OCI-LY7 (cell line): ENCODE data around the gene SIL1.

Experiments
- EZH2phosphoT487 ChIP-seq: fragments of 200-600 bp; sonication (generic); IDR thresholded peaks from 2 replicates; pipeline ENCODE4 v1.6.1; 2018; ENCODE audit warnings: low read depth, borderline replicate concordance, mild to moderate bottlenecking, mixed run types, antibody characterized with exemption, low read length, moderate library complexity, mixed read lengths
- TF ChIP-seq, protein P1 (sequence below): fragments of 200-600 bp; sonication (generic); conservative IDR thresholded peaks from 2 replicates; pipeline ENCODE4 v1.5.1; 2014; ENCODE audit warnings: mild to moderate bottlenecking, antibody characterized with exemption, low read length, moderate library complexity, mixed read lengths

GRCh38 chr5:138913773-138914172 is 284.4 kb downstream of the SIL1 start:
- TF ChIP-seq, protein P1, sequence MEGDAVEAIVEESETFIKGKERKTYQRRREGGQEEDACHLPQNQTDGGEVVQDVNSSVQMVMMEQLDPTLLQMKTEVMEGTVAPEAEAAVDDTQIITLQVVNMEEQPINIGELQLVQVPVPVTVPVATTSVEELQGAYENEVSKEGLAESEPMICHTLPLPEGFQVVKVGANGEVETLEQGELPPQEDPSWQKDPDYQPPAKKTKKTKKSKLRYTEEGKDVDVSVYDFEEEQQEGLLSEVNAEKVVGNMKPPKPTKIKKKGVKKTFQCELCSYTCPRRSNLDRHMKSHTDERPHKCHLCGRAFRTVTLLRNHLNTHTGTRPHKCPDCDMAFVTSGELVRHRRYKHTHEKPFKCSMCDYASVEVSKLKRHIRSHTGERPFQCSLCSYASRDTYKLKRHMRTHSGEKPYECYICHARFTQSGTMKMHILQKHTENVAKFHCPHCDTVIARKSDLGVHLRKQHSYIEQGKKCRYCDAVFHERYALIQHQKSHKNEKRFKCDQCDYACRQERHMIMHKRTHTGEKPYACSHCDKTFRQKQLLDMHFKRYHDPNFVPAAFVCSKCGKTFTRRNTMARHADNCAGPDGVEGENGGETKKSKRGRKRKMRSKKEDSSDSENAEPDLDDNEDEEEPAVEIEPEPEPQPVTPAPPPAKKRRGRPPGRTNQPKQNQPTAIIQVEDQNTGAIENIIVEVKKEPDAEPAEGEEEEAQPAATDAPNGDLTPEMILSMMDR: no peak
- no peak for TF ChIP-seq EZH2phosphoT487
